K562 (cell line): ENCODE data around the gene EPN3. TPM values are rescaled to one million over a fixed set of nuclear protein-coding genes. Genes with fewer than 3 reads are reported as not detected.

Source experiments
- ATAC-seq: fragments of 200-7000 bp; cut with Tn5 transposase; 3 replicates; pipeline ENCODE4 v1.9.1; 2020; ENCODE audit warnings: moderate library complexity
- BruUV-seq: library from RNA; stranded (reverse); fragments of 400-500 nt; replicated peaks from 2 replicates; lab custom pipeline; 2021; lab: Mats Ljungman, UMichigan
- CTCF ChIA-PET: fragments of 300-600 bp; formaldehyde crosslinking; extraction: SDS; loops from one replicate; lab custom pipeline; 2021; ENCODE audit warnings: low intra/inter-chr PET ratio; lab: Yijun Ruan, JAX
- POLR2A ChIA-PET: fragments of 300-600, 350-650 bp; sonication (Branson Sonifier 250); formaldehyde crosslinking; extraction: SDS; loops from one replicate; lab custom pipeline; 2021; ENCODE audit warnings: antibody characterized with exemption, inconsistent platforms; lab: Yijun Ruan, JAX
- DNase-seq, 4 experiments: peaks; one replicate each; pipeline versions ENCODE4 v3.0.0 to v3.0.0-alpha.2; 2011 to 2018; ENCODE audit warnings: low spot score in 3 of 4, mixed read lengths in 3 of 4; ENCODE audit errors: extremely low read depth in 1 of 4
- FAIRE-seq: peaks from 2 replicates; lab custom pipeline; 2011; peaks lifted over from hg19 to GRCh38; lab: Jason Lieb, UNC
- H2AFZ ChIP-seq: 2 replicates; pipeline ENCODE4 v1.6.0; 2011; ENCODE audit warnings: low read depth, low read length, control low read depth, inconsistent platforms
- H3K27ac ChIP-seq: fragments of 200-600 bp; 3 replicates; pipeline ENCODE4 v1.8.0; 2011; ENCODE audit warnings: low read depth, mild to moderate bottlenecking, control low read depth, inconsistent platforms, low read length, moderate library complexity, mixed read lengths; ENCODE audit errors: extremely low read depth
- H3K27me3 ChIP-seq, 2 experiments: fragments of 300-600 bp in 1 of 2; 2 replicates in 1 of 2; 3 replicates in 1 of 2; pipeline versions ENCODE4 v1.6.0 to v1.8.0; 2011; ENCODE audit warnings: inconsistent platforms in 2 of 2, low read length in 2 of 2, mild to moderate bottlenecking in 1 of 2, mixed read lengths in 1 of 2, moderate library complexity in 1 of 2; ENCODE audit not compliant: control insufficient read depth in 2 of 2, insufficient read depth in 2 of 2
- H3K36me3 ChIP-seq: fragments of 300-600 bp; 3 replicates; pipeline ENCODE4 v1.8.0; 2011; ENCODE audit warnings: mild to moderate bottlenecking, low read length, inconsistent platforms; ENCODE audit not compliant: control insufficient read depth, insufficient read depth
- H3K4me1 ChIP-seq, 2 experiments: fragments of 200-600 bp in 1 of 2; replicated peaks in 1 of 2; 2 replicates in 1 of 2; 3 replicates in 1 of 2; pipeline versions ENCODE4 v1.5.1 to v1.8.0; 2011; ENCODE audit warnings: inconsistent platforms in 2 of 2, low read length in 2 of 2, mild to moderate bottlenecking in 1 of 2, mixed read lengths in 1 of 2, moderate library complexity in 1 of 2; ENCODE audit not compliant: control insufficient read depth in 2 of 2, insufficient read depth in 2 of 2
- H3K4me2 ChIP-seq: 2 replicates; pipeline ENCODE4 v1.6.1; 2011; ENCODE audit warnings: low read length, control low read depth, inconsistent platforms, mixed read lengths; ENCODE audit not compliant: insufficient read depth
- H3K4me3 ChIP-seq: fragments of 200-600 bp; sonication (generic), shearing (Covaris generic); 2 replicates; pipeline ENCODE4 v1.5.1; 2016; ENCODE audit warnings: control low read depth, inconsistent platforms
- H3K79me2 ChIP-seq: fragments of 200-600 bp; 3 replicates; pipeline ENCODE4 v1.8.0; 2011; ENCODE audit warnings: low read length, inconsistent platforms; ENCODE audit not compliant: control insufficient read depth, insufficient read depth
- H3K9ac ChIP-seq, 2 experiments: 2 replicates each; pipeline versions ENCODE4 v1.6.0 to v1.6.1; 2011; ENCODE audit warnings: low read depth in 2 of 2, low read length in 2 of 2, control low read depth in 1 of 2, inconsistent platforms in 1 of 2, mild to moderate bottlenecking in 1 of 2, mixed read lengths in 1 of 2; ENCODE audit not compliant: insufficient read depth in 1 of 2
- H3K9me1 ChIP-seq: one replicate; pipeline ENCODE4 v1.6.0; 2011; ENCODE audit warnings: inconsistent platforms, mild to moderate bottlenecking, low read length, moderate library complexity; ENCODE audit not compliant: control insufficient read depth, insufficient read depth
- H3K9me3 ChIP-seq: replicated peaks from 2 replicates; pipeline ENCODE4 v1.5.1; 2011; ENCODE audit warnings: low read depth, low read length, inconsistent platforms; ENCODE audit not compliant: control insufficient read depth, insufficient read depth
- H4K20me1 ChIP-seq: replicated peaks from 2 replicates; pipeline ENCODE4 v1.6.1; 2011; ENCODE audit warnings: low read length, inconsistent platforms, mixed read lengths; ENCODE audit not compliant: control insufficient read depth, insufficient read depth
- ERF ChIP-seq: fragments of 450-650 bp; formaldehyde crosslinking; IDR thresholded peaks from 2 replicates; pipeline ENCODE4 v1.4.0; 2020; ENCODE audit warnings: mild to moderate bottlenecking, mixed read lengths
- L3MBTL2 ChIP-seq: fragments of 450-650 bp; IDR thresholded peaks from 2 replicates; pipeline ENCODE4 v1.6.1; 2016; ENCODE audit warnings: mild to moderate bottlenecking, moderate library complexity
- PRMT5 ChIP-seq: sonication (generic); formaldehyde crosslinking; IDR thresholded peaks from 2 replicates; pipeline ENCODE4 v1.5.0; 2020; ENCODE audit warnings: missing genetic modification reagents
- SIRT6 ChIP-seq: IDR thresholded peaks from one replicate; pipeline ENCODE4 v1.6.1; 2012; ENCODE audit warnings: low read depth, mild to moderate bottlenecking, control low read depth, inconsistent platforms, low read length, moderate library complexity
- TBL1XR1 ChIP-seq, 2 experiments: IDR thresholded peaks; 2 replicates each; pipeline ENCODE4 v1.6.1; 2012; ENCODE audit warnings: improper control_type of control experiment in 2 of 2, low read length in 2 of 2, mild to moderate bottlenecking in 1 of 2
- ZBTB8A ChIP-seq: fragments of 450-650 bp; IDR thresholded peaks from 2 replicates; pipeline ENCODE4 v1.6.1; 2018; ENCODE audit warnings: mild to moderate bottlenecking, moderate library complexity; ENCODE audit not compliant: partially characterized antibody
- WGBS: fragments of 100-300 bp; shearing (Covaris generic); methylation state at CpG from one replicate; pipeline ENCODE4 v1.1.6; 2016; ENCODE audit warnings: low coverage, mixed read lengths; ENCODE audit not compliant: insufficient coverage; ENCODE audit errors: missing lambda C conversion rate; 5-methylcytosine and 5-hydroxymethylcytosine counted together
- in situ Hi-C: fragments of 300-500 bp; cut with MboI; formaldehyde crosslinking; loops from 4 replicates; pipeline ENCODE4 v1.15.0; 2018; ENCODE audit warnings: inconsistent platforms, mixed read lengths
- intact Hi-C: fragments of 100-400 bp; cut with micrococcal nuclease; formaldehyde crosslinking; loops from 2 replicates; pipeline ENCODE4 v1.14.2; 2022
- polyA plus RNA-seq, 8 experiments: library from polyadenylated mRNA; depleted of rRNA in 4 of 8; stranded (reverse) in 5 of 8; unstranded in 3 of 8; fragments of >200 nt; fragmentation: Nextera tagmentation in 2 of 8; fragmentation: Illumina TruSeq in 1 of 8; extraction: Ambion mirVana in 2 of 8; extraction: Trizol in 1 of 8; gene quantifications; 2 replicates each; pipeline versions ENCODE4 v1.2.1 to v1.2.3, GENCODE V29; 2011 to 2014; ENCODE audit warnings: inconsistent platforms in 1 of 8, missing spikeins in 1 of 8
- total RNA-seq, 7 experiments: library from RNA; depleted of rRNA in 6 of 7; stranded (reverse); fragments of >200 nt in 6 of 7; fragmentation: Illumina TruSeq in 2 of 7; extraction: Trizol in 2 of 7; gene quantifications; 2 replicates each; pipeline versions ENCODE4 v1.2.1 to v1.2.3, GENCODE V29; 2011 to 2021; ENCODE audit warnings: low replicate concordance in 1 of 7
- TF ChIP-seq, protein P1 (sequence below), 2 experiments: fragments of 450-650 bp; IDR thresholded peaks; 2 replicates each; pipeline ENCODE4 v1.6.1; 2018; ENCODE audit warnings: mild to moderate bottlenecking in 2 of 2, low read depth in 1 of 2; ENCODE audit not compliant: partially characterized antibody in 2 of 2

EPN3 gene
- total and polyA plus RNA-seq, 9 of the 15 experiments (the other 6 are each of a cell fraction or from before 2014, with no cell fraction given) = 0.16 TPM; not detected in 8

DNA sequence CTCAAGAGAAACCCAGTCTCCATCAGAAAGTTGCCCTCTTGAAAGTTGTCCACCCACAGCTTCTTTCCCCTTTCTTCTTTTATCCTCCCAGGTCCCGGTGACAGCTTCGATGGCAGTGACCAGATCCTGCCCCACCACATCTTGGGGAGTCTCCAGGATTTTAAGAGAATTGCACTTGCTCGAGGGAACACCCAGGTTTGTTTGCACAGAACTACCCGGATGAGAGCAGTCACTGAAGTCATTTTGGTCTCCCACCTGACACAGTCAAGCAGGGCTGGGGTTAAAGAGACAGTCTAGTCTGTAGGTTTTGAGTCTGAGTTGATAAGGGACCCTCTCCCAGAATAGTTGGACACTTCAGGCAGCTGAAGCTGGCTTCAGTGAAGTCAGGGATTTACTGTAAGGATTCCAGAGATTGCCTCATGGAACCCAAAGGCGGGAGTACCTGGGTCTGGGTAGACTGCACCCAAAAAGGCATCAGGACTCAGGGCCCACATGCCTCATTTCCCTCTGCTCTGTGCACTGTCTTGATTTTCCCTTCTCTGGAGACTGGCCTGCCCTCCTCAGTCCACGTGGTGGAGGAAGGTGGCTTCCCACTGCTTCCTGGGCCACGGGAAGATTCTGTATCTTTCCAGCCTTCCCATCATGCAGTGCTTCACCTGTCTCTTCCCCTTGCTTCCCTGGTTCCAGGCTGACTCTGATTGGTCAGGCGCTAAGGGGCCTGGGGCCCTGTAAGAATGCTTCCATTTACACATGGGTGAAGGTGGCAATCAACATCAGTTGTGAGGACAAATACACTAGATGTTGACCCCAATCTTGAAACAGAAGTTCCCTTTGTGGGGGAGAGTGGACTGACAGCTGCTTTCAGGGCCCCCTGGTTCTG, 14.8 kb upstream of the EPN3 start:
- no peaks in the 10 kb centered on the region for H4K20me1 ChIP-seq
- DNase-seq (peak in 2 of 4 experiments; percentile 58 to 62), FAIRE-seq (no peak), ATAC-seq (peak; percentile 35; the same call in 1 of the 3 replicates)
- ChIA-PET CTCF (no interaction called here), POLR2A (interaction anchor here (1.0 kb wide), 1 partner anchor 14 kb away, joined by 3 read pairs; no protein-coding TSS in a partner anchor)
- no peaks in the 10 kb centered on the region for H3K9me1 ChIP-seq
- H3K79me2 ChIP-seq = no peaks in the 10 kb centered on the region
- H3K4me1 ChIP-seq = no peaks in the 10 kb centered on the region
- H3K9me3 ChIP-seq = no peaks in the 10 kb centered on the region
- in situ Hi-C loops (no loop called here), intact Hi-C loops (no loop called here)
- H3K4me3 ChIP-seq = no peak overlapping the region
- no peak overlapping the region for H3K9ac ChIP-seq
- no peaks in the 10 kb centered on the region for H3K36me3 ChIP-seq
- WGBS = 19% methylated on average over 8 of the region's 8 CpGs
- BruUV-seq = no TSS peak
- H3K4me2 ChIP-seq = no peak overlapping the region
- peak overlapping the region; percentile 43; the same call in 1 of the 2 replicates for H2AFZ ChIP-seq
- peaks cover 7 to 27% of the 10 kb centered on the region in 2 experiments; a peak in 3 of 5 replicates for H3K27me3 ChIP-seq
- H3K27ac ChIP-seq = no peak overlapping the region
- TF ChIP-seq ERF (no peak), PRMT5 (CRISPR knock-in tag) (no peak), L3MBTL2 (peak; percentile 55), SIRT6 (no peak), ZBTB8A (no peak), TBL1XR1 (IDR thresholded peaks at IDR 0.05; ENCODE audit: low read length in 2 of 2) (no peak)
- TF ChIP-seq, protein P1, sequence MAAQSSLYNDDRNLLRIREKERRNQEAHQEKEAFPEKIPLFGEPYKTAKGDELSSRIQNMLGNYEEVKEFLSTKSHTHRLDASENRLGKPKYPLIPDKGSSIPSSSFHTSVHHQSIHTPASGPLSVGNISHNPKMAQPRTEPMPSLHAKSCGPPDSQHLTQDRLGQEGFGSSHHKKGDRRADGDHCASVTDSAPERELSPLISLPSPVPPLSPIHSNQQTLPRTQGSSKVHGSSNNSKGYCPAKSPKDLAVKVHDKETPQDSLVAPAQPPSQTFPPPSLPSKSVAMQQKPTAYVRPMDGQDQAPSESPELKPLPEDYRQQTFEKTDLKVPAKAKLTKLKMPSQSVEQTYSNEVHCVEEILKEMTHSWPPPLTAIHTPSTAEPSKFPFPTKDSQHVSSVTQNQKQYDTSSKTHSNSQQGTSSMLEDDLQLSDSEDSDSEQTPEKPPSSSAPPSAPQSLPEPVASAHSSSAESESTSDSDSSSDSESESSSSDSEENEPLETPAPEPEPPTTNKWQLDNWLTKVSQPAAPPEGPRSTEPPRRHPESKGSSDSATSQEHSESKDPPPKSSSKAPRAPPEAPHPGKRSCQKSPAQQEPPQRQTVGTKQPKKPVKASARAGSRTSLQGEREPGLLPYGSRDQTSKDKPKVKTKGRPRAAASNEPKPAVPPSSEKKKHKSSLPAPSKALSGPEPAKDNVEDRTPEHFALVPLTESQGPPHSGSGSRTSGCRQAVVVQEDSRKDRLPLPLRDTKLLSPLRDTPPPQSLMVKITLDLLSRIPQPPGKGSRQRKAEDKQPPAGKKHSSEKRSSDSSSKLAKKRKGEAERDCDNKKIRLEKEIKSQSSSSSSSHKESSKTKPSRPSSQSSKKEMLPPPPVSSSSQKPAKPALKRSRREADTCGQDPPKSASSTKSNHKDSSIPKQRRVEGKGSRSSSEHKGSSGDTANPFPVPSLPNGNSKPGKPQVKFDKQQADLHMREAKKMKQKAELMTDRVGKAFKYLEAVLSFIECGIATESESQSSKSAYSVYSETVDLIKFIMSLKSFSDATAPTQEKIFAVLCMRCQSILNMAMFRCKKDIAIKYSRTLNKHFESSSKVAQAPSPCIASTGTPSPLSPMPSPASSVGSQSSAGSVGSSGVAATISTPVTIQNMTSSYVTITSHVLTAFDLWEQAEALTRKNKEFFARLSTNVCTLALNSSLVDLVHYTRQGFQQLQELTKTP (IDR thresholded peaks at IDR 0.05; ENCODE audit: low read depth in 1 of 2, partially characterized antibody in 2 of 2) = no peak
